ENCODE data around the gene PLA2G4F. TPM values are rescaled to one million over a fixed set of nuclear protein-coding genes. Genes with fewer than 3 reads are reported as not detected.

The PLA2G4F gene
- total and polyA plus RNA-seq, 12 donors = 0.03 to 13.8 (median 1.7) TPM

- TF ChIP-seq, protein P1, sequence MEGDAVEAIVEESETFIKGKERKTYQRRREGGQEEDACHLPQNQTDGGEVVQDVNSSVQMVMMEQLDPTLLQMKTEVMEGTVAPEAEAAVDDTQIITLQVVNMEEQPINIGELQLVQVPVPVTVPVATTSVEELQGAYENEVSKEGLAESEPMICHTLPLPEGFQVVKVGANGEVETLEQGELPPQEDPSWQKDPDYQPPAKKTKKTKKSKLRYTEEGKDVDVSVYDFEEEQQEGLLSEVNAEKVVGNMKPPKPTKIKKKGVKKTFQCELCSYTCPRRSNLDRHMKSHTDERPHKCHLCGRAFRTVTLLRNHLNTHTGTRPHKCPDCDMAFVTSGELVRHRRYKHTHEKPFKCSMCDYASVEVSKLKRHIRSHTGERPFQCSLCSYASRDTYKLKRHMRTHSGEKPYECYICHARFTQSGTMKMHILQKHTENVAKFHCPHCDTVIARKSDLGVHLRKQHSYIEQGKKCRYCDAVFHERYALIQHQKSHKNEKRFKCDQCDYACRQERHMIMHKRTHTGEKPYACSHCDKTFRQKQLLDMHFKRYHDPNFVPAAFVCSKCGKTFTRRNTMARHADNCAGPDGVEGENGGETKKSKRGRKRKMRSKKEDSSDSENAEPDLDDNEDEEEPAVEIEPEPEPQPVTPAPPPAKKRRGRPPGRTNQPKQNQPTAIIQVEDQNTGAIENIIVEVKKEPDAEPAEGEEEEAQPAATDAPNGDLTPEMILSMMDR (IDR thresholded peaks at IDR 0.05) = no peak
- H3K36me3 ChIP-seq = no peaks in the 10 kb centered on the region
- peaks cover 0 to 8% (median 0%) of the 10 kb centered on the region in 11 donors for H3K9me3 ChIP-seq
- intact Hi-C loops (cut with DNase I) = no loop called here
- peaks cover 0 to 4% (median 0%) of the 10 kb centered on the region in 7 donors for H3K27me3 ChIP-seq
- H3K27ac ChIP-seq = no peak overlapping the region
- 83 to 97% methylated on average over 1 of the region's 1 CpG for WGBS, 2 donors
- DNase-seq (no peak), ATAC-seq (no peak)
- H3K4me3 ChIP-seq = no peak overlapping the region
- peaks cover 0 to 11% (median 0%) of the 10 kb centered on the region in 9 donors for H3K4me1 ChIP-seq
Measured at GRCh38 chr15:42120285-42120684, 36.2 kb downstream of the PLA2G4F start.

- DNase-seq (no peak), ATAC-seq (no peak)
- intact Hi-C loops (cut with DNase I) = no loop called here
- Histone ChIP-seq H3K27ac (no peak overlapping the region), H3K27me3 (peaks cover 0 to 4% (median 0%) of the 10 kb centered on the region in 7 donors), H3K36me3 (no peaks in the 10 kb centered on the region), H3K9me3 (peaks cover 0 to 8% (median 0%) of the 10 kb centered on the region in 11 donors), H3K4me3 (no peak overlapping the region), H3K4me1 (peaks cover 0 to 11% (median 0%) of the 10 kb centered on the region in 9 donors)
- 48 to 53% methylated on average over 5 of the region's 5 CpGs for WGBS, 2 donors
- TF ChIP-seq, protein P1 (IDR thresholded peaks at IDR 0.05) = no peak
Measured at GRCh38 chr15:42119446-42119760, 37.0 kb downstream of the PLA2G4F start.

DNA sequence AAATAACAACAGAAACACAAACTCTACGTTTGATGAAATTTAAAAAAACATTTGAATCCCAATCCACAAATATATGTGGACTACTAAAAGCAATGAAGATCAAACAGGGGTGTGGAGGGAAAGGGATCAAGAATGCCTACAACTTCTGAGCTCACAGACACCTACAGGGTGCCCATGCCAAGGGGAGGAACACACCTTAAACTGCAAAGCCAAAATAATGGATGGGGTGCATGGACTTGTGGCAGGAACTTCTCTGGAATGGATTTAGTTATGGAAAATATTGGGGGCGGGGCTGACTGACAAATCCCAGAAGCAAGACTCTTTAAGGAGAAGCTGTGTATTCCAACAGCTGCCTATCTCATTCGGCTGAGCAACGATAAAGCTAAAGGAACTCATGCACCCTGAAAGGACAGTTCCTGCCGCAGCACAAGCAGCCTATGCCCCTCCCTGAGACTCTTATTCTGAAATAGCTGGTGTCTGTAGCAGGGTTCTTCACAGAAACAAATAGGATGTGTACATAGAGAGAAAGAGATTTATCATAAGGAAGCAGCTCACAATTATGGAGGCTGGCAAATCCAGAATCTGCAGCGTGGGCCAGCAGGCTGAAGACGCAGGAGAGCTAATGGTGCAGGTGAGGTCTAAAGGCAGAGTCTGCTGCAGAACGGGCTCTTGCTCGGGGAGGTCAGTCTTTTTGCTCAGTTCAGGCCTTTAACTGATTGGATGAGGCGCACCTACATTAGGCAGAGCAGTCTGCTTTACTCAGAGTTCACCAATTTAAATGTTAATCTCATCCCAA, 37.6 kb downstream of the PLA2G4F start:
- H3K27me3 ChIP-seq = peaks cover 0 to 4% (median 0%) of the 10 kb centered on the region in 7 donors
- no peak overlapping the region for H3K4me3 ChIP-seq
- no peak overlapping the region for H3K27ac ChIP-seq
- peaks cover 0 to 8% (median 0%) of the 10 kb centered on the region in 11 donors for H3K9me3 ChIP-seq
- no peaks in the 10 kb centered on the region for H3K36me3 ChIP-seq
- no peak for DNase-seq
- ATAC-seq = peak in 3 of 8 donors; percentile 30 to 42 (median 39)
- TF ChIP-seq, protein P1 (IDR thresholded peaks at IDR 0.05) = no peak
- H3K4me1 ChIP-seq = peaks cover 0 to 11% (median 0%) of the 10 kb centered on the region in 9 donors
- 31 to 34% methylated on average over 10 of the region's 10 CpGs for WGBS, 2 donors
- intact Hi-C loops (cut with DNase I) = no loop called here

DNA sequence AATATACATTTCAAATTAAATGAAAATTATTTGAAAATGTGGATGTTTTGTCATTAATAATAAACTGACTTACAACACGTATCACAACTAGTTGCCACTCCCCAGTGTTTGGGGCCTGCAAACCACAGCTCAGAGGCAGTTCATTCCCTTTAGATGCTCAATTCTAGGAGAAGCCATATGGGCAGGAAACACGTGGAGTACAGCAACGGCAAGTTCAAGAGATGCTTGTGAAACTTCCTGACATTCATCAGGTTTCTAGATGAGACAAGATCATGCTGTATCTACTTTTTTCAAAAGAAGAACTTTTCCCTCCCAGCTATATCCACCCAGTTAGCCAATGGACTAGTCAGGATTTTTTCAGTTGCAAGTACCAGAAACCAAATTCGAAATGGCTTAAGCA, 44.5 kb downstream of the PLA2G4F start:
- ATAC-seq = no peak
- TF ChIP-seq, protein P1 (IDR thresholded peaks at IDR 0.05) = no peak
- Histone ChIP-seq H3K4me3 (no peak overlapping the region), H3K36me3 (no peaks in the 10 kb centered on the region), H3K27ac (no peak overlapping the region), H3K9me3 (peaks cover 0 to 24% (median 0%) of the 10 kb centered on the region in 11 donors), H3K27me3 (peaks cover 0 to 6% (median 0%) of the 10 kb centered on the region in 7 donors), H3K4me1 (peaks cover 0 to 19% (median 0%) of the 10 kb centered on the region in 9 donors)
- 53 to 61% methylated on average over 4 of the region's 4 CpGs for WGBS, 2 donors
- intact Hi-C loops (cut with DNase I) = no loop called here
- no peak for DNase-seq

Measured in heart right ventricle (tissue), 16 donors.